ENCODE data around the gene IL9.

The IL9 gene

DNA sequence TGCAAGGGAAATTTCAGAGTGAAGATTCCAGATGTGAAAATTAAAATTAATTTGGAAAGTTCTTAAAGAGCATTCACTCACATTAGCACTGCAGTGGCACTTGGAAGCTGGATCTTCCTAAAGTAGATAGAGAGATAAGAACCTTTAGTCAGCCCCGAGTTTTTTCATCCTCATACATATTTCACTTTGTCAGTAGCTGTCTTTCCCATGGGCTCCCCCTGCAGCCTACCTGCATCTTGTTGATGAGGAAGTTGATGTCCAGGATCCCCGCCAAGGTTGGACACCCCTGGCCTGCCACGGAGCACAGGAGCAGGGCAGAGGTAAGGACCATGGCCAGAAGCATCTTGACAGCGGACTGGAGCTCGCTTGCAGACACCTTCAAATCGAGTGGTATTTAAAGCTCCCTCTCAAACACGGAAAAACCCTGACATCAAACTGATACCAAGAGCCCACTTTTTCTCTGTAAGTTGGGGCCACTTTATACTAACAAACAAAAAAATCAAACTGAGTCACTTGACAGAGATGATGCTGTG is at the start of gene IL9:
IL9 (minus strand) TSS at position 368 of the 533 bp plus-strand sequence; CDS start at position 343, 25 bp downstream.
- Mint-ChIP-seq H3K4me3 (peak within 1 kb of the TSS; percentile 45), H3K27me3 (peaks cover 68% of the 10 kb centered on the region), H3K36me3 (ENCODE audit: low read depth) (no peaks in the 10 kb centered on the region), H3K4me1 (ENCODE audit: low read depth) (peaks cover 22% of the 10 kb centered on the region), H3K27ac (no peak within 1 kb of the TSS), H3K9me3 (no peaks in the 10 kb centered on the region)
- DNase-seq, result no peak

DNA sequence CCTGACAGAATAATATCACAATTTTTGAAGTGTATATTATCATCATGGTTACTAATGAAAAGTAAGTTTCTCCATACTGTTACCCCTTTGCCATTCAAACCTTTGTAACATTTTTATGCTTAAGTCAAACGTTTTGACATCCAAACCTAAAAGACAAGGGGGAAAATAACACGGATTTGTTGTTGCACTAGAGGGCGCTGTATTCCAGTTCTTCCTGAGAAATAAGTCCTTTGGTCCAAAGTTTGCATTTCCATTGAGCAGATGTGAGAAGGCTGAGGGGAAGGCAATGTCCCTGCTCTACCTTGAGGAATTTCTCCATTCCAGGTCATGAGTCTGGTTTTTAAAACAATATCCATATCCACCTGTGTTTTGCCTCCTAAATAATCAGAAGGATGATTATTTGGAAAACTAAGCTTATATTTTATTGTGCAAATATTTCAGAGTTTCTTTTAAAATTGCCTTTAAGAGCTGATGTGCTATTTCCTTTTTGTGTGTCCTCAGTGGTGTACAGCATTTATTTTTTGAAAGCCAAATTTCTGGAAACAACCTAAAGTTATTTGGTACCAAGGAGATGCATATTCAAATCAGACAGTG is 49.4 kb upstream of the IL9 start:
- no peak overlapping the region for H3K27ac Mint-ChIP-seq
- H3K27me3 Mint-ChIP-seq, result peaks cover 27% of the 10 kb centered on the region
- DNase-seq, result no peak
- H3K36me3 Mint-ChIP-seq (ENCODE audit: low read depth), result no peaks in the 10 kb centered on the region
- no peak overlapping the region for H3K4me3 Mint-ChIP-seq
- no peaks in the 10 kb centered on the region for H3K9me3 Mint-ChIP-seq
- no peaks in the 10 kb centered on the region for H3K4me1 Mint-ChIP-seq (ENCODE audit: low read depth)

DNA sequence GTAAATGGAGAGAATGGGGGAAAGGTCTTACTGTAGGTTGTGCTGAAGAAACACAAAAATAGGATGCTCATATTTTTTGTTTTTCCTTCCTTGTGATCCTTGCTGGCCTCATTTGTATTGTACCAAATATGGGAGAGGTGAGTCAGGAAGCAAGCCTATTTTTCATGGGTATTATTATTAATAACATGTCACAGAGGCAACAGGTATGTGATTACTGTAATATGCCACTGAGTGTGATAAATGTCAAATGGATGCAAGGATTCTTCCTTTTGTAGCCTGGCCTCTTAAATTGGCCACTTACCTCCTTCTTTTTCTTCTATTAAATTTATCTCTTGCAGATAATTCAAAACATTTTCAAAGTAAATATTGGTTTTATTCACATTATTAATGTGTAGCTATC is 48.9 kb upstream of the IL9 start:
- Mint-ChIP-seq H3K27me3 (peaks cover 29% of the 10 kb centered on the region), H3K36me3 (ENCODE audit: low read depth) (no peaks in the 10 kb centered on the region), H3K27ac (no peak overlapping the region), H3K4me3 (no peak overlapping the region), H3K9me3 (no peaks in the 10 kb centered on the region), H3K4me1 (ENCODE audit: low read depth) (no peaks in the 10 kb centered on the region)
- DNase-seq, result no peak

DNA sequence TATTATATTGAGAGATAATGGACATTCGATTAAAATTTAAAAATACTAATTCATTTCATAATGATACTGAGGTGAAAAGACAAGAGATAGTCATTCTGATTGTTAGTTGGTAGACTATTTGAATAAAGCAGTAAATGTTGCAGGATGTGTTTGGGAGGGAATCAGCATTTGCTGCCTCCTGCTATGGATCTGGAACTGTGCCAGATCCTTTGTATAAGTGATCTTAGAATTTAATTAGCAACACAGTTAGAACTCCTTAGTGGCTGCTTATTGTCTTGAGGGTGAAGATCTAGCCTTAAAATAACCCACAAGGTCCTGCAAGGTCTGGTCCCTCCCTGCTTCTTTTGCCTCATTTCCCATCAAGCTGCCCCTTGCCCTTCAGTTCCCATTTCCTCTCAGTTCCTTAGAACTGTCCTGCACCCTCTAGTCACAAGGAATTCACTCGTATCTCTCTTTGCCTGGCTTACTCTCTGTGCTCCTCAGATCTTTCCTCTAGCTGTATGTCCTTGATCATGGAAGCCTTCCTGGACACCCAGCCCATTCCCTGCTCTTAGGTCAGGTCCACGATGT is 46.6 kb upstream of the IL9 start:
- H3K36me3 Mint-ChIP-seq (ENCODE audit: low read depth), result no peaks in the 10 kb centered on the region
- DNase-seq, result no peak
- H3K4me3 Mint-ChIP-seq, result no peak overlapping the region
- peaks cover 27% of the 10 kb centered on the region for H3K27me3 Mint-ChIP-seq
- H3K27ac Mint-ChIP-seq, result no peak overlapping the region
- H3K9me3 Mint-ChIP-seq, result no peaks in the 10 kb centered on the region
- H3K4me1 Mint-ChIP-seq (ENCODE audit: low read depth), result no peaks in the 10 kb centered on the region

DNA sequence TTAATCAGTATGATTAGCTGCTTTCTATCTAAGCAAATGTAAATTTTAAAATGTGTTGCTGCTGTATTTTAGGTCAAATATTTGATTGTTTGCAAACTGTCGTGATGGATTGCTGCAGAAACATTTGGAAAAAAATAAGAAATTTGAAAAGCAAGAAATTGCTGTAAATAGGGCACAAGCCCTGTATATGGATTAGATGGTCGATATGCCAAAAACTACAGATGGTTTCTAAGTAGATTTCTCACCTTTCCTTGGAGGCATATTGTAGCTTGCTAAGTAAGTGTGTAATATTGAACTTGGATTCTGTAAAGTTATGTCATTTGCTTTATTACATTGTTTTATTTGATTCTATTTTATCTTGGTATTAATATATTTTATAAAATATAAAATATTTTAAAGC is 46.1 kb upstream of the IL9 start:
- Mint-ChIP-seq H3K27me3 (peaks cover 29% of the 10 kb centered on the region), H3K4me3 (no peak overlapping the region), H3K4me1 (ENCODE audit: low read depth) (no peaks in the 10 kb centered on the region)

DNA sequence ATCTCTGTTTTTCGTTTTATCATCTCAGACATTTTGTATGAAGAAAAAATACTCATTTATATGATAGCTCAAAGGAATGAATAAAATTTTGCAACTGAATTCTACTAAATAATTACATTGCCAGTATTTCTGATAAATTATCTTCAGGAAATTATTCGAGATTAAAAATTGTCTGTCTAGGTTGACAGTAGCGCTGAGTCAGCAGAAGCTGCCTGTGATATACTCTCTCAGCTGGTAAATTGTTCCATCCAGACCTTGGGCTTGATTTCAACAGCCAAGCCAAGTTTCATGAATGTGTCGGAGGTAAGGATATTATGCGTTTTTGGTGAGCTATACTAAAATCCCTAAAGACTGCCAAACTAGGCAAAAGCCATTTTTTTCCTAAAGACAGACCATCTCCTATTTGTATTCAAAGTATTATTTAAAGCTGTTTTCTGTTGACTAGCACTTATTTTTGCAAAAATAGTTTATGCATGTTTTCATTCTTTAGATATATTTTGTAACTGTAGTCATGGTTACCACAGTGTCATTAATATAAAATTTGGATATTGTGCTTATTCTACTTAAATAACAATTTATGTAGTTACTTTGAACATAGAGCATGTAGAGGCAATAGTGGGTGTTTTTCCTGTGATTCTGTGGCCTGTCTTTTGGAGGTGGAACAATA is 41.7 kb upstream of the IL9 start:
- Mint-ChIP-seq H3K9me3 (no peaks in the 10 kb centered on the region), H3K27me3 (peaks cover 22% of the 10 kb centered on the region), H3K4me1 (ENCODE audit: low read depth) (no peaks in the 10 kb centered on the region), H3K36me3 (ENCODE audit: low read depth) (no peaks in the 10 kb centered on the region), H3K27ac (no peak overlapping the region), H3K4me3 (no peak overlapping the region)
- no peak for DNase-seq

More for the DNA sequence above, 46.1 kb upstream of the IL9 start:
- DNase-seq, result no peak
- H3K9me3 Mint-ChIP-seq, result no peaks in the 10 kb centered on the region
- H3K36me3 Mint-ChIP-seq (ENCODE audit: low read depth), result no peaks in the 10 kb centered on the region
- H3K27ac Mint-ChIP-seq, result no peak overlapping the region

DNA sequence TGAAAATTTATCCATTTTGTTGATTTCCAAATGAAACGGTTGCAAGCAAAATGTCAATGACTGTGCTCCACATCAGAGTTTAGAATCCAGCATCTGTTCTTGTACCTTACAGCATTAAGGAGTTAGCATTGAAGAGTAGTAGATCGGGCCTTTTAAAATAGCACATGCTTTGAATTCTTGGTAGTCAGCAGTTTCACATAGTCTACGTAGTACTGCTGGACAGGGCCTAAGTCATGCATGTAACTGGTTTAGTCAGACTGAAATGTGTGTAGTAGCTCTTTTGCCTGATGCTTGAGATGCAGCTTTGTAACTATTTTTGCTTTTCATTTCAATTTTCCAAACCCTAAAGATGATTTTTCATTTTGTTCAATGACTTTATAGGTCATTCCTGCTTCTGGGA is 39.3 kb upstream of the IL9 start:
- Mint-ChIP-seq H3K27ac (no peak overlapping the region), H3K36me3 (ENCODE audit: low read depth) (no peaks in the 10 kb centered on the region), H3K9me3 (no peaks in the 10 kb centered on the region), H3K4me3 (no peak overlapping the region), H3K27me3 (peaks cover 31% of the 10 kb centered on the region), H3K4me1 (ENCODE audit: low read depth) (no peaks in the 10 kb centered on the region)
- DNase-seq, result no peak

DNA sequence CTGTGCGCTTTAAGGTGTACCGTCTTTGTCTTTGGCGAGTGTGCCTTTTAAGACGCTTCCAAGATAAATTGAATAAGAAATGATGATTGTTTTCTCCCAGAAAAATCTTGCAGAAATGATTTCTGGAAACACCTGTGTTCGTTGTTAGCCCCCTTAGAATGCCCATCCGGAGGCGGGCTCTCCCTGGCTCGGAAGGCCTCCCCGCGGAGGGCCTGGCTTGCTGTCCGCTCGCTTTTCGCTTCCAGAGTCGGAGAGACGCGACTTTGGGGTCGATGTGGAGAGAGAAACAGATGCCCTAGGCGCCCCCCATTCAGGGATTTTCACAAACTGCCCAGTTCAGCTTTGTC is 35.3 kb upstream of the IL9 start:
- no peak overlapping the region for H3K4me3 Mint-ChIP-seq
- no peaks in the 10 kb centered on the region for H3K9me3 Mint-ChIP-seq
- no peak overlapping the region for H3K27ac Mint-ChIP-seq
- no peaks in the 10 kb centered on the region for H3K36me3 Mint-ChIP-seq (ENCODE audit: low read depth)
- peaks cover 60% of the 10 kb centered on the region for H3K27me3 Mint-ChIP-seq
- no peak for DNase-seq
- H3K4me1 Mint-ChIP-seq (ENCODE audit: low read depth), result no peaks in the 10 kb centered on the region

DNA sequence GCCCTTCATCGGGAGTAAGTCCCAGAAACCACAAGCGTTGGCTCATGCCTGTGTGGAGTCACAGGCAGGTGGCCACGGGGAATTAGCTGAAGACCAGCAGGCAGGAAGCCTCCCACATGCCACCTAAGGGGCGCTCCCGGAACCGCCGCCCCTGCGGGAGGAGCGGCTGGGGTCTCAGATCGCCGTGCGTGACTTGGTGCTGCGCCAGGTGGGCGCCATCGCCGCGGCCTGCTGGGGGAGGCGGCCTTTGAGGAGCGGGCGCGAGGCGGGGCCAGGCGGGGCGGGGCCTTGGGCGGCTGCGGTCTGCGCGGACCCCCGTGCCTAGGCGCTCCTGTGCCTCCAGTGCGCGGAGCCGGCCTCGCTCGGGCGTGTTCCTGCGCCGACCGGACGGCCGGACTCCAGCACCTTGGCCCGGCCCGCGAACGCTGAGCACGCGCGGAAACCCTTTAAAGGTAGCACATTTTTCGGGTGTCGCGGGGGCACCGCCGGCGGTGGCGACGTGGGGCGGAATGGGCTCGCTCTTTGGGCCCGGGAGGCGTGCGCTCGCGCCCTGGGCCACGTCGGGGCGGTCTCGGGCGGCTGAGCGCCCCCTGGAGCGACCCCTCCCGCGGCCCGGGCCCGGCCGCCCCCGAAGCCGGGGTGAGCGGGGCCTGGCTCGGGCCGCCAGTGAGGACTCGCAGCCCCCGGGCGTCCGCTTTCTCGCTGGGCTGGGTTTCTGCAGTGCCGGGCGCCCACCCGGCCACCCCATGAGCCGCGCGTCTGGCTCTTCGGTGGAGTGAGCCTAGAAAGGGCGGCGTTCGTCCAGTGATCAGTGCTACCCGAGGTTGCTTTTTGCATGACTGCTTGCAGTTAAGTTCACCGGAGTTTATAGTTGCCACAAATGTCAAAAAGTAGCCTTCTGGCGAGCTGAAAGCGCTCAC is 34.6 kb upstream of the IL9 start:
- no peak overlapping the region for H3K27ac Mint-ChIP-seq
- H3K27me3 Mint-ChIP-seq, result peaks cover 64% of the 10 kb centered on the region
- DNase-seq, result no peak
- no peaks in the 10 kb centered on the region for H3K9me3 Mint-ChIP-seq
- no peaks in the 10 kb centered on the region for H3K36me3 Mint-ChIP-seq (ENCODE audit: low read depth)
- no peaks in the 10 kb centered on the region for H3K4me1 Mint-ChIP-seq (ENCODE audit: low read depth)
- no peak overlapping the region for H3K4me3 Mint-ChIP-seq

DNA sequence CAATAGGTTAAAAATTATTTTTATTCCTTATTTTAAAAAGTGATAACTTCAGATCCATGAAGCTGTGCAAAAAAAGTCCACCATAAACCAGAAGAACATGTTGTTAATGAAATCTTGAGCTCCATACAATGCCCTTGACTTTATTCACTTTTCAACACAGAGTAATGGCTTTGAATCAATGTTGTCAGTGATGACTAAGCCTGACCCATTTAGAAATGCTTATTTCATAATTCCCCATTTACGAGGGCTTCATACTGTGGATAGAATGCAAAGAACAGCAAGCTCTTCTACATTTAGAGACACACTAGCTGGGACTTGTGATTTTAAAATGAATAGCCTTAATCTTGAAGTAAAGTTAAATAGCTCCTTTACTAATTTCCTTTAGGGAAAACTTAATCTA is 25.7 kb upstream of the IL9 start:
- Mint-ChIP-seq H3K27ac (no peak overlapping the region), H3K36me3 (ENCODE audit: low read depth) (no peaks in the 10 kb centered on the region), H3K4me1 (ENCODE audit: low read depth) (peaks cover 3% of the 10 kb centered on the region), H3K4me3 (no peak overlapping the region), H3K27me3 (peaks cover 69% of the 10 kb centered on the region), H3K9me3 (no peaks in the 10 kb centered on the region)
- no peak for DNase-seq

DNA sequence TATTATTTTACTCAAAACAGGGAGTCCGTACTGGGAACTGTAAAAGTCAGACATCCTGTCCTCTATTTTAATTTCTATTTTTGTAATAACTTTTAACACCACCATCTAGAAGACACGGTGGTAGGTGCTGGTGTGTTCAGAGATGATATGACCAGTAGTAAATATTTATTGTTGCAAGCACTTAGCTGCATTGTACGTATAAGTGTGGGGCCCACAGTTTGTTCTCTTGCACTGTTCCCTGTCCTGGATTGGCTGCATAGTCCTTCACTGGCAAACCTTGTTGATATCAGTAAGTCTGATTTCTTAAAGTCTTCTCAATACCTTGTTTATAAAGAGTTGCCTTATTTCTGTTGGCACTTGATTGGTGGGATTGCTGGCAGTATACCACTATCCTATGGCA is 24.6 kb upstream of the IL9 start:
- Mint-ChIP-seq H3K27ac (no peak overlapping the region), H3K9me3 (no peaks in the 10 kb centered on the region), H3K36me3 (ENCODE audit: low read depth) (no peaks in the 10 kb centered on the region), H3K4me1 (ENCODE audit: low read depth) (peaks cover 10% of the 10 kb centered on the region), H3K27me3 (peaks cover 70% of the 10 kb centered on the region), H3K4me3 (no peak overlapping the region)
- no peak for DNase-seq

DNA sequence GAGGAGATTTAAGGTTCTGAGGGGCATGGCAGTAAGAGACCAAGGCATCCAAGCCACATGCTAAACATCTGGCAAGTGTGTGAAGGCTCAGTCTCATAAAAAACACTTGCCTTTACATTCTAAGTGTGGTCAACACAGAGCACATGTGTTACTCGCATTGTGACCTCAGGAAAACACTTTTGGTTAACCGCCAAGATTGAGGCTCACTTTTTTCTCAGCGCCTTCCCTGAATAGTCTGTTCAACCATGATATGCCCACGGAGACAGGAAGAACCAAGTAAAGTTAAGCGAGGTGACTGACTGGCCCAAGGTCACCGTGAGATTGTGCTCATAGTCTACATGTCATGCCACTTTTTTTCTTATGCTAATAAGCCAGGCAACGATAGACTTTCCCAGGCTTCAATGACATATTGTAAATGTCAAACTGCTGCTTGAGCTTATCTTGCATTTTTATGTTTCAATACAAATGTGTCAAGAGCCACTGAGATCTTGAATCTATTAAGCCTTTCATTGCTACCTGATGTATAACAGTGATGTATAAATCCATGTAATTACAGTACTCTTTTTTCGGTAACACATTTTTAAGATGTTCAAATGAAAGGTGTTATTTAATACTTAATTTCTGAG is 21.1 kb upstream of the IL9 start:
- H3K4me1 Mint-ChIP-seq (ENCODE audit: low read depth), result peaks cover 23% of the 10 kb centered on the region
- DNase-seq, result no peak
- no peak overlapping the region for H3K4me3 Mint-ChIP-seq
- no peaks in the 10 kb centered on the region for H3K9me3 Mint-ChIP-seq
- peaks cover 63% of the 10 kb centered on the region for H3K27me3 Mint-ChIP-seq
- no peaks in the 10 kb centered on the region for H3K36me3 Mint-ChIP-seq (ENCODE audit: low read depth)
- peak overlapping the region; percentile 23 for H3K27ac Mint-ChIP-seq

DNA sequence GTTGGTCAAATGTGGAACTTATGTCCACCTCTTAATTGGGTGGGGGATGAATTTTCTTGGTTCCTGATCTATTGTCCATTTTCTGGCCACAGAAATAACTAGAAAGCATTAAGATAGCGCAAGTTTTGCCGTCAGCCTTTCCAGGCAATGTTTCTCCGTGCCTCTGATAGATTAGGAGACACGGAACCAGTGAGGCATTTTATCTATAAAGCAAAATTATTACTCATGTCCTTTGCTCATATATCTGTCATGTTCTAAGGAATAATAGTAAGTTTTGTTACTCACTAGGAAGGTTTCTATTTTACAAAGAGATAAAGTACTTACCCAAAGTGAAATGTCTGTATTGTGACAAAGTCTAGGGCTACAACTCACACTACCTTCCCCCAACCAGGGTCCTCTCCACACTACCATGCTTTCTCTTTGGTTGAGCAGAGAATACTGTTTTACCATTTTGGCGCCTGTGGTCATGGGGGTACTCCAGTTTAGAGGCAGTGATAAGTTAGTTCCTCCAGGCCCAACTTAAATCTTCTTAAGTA is 19.9 kb upstream of the IL9 start:
- Mint-ChIP-seq H3K9me3 (no peaks in the 10 kb centered on the region), H3K4me3 (no peak overlapping the region), H3K27ac (peak overlapping the region; percentile 63), H3K36me3 (ENCODE audit: low read depth) (no peaks in the 10 kb centered on the region), H3K4me1 (ENCODE audit: low read depth) (peaks cover 23% of the 10 kb centered on the region), H3K27me3 (peaks cover 74% of the 10 kb centered on the region)
- no peak for DNase-seq

All from activated T-cell treated with anti-CD3 and anti-CD28 coated beads, Interleukin-2, amount 50 U/mL, for 24 hours (primary cell).